Endothelial cell of umbilical vein (primary cell): ENCODE measurements around the gene ZFAND6. TPM values are rescaled to one million over a fixed set of nuclear protein-coding genes. Genes with fewer than 3 reads are reported as not detected.
A peak's percentile ranks its signal among the peaks of the same experiment; 100 is the strongest.

Experiments
- BruUV-seq: library from RNA; stranded (reverse); fragments of 400-500 nt; replicated peaks from 2 replicates; lab custom pipeline; 2021; lab: Mats Ljungman, UMichigan
- CTCF ChIA-PET: fragments of 300-600, 350-600 bp; sonication (Branson Sonifier 250); formaldehyde crosslinking; loops from one replicate; lab custom pipeline; 2021; ENCODE audit warnings: antibody characterized with exemption, inconsistent platforms; lab: Charles Lee
- POLR2A ChIA-PET: fragments of 300-600, 350-600 bp; sonication (Branson Sonifier 250); formaldehyde crosslinking; loops from one replicate; lab custom pipeline; 2021; ENCODE audit warnings: antibody characterized with exemption, inconsistent platforms; lab: Charles Lee
- DNase-seq: peaks from one replicate; pipeline ENCODE4 v3.0.0-alpha.2; 2011; ENCODE audit warnings: low read depth, low spot score
- FAIRE-seq: peaks from 2 replicates; lab custom pipeline; 2011; peaks lifted over from hg19 to GRCh38; lab: Jason Lieb, UNC
- H2AFZ ChIP-seq: 2 replicates; pipeline ENCODE4 v1.6.0; 2012; ENCODE audit warnings: low read depth, low read length, control low read depth, inconsistent platforms
- H3K27ac ChIP-seq: 2 replicates; pipeline ENCODE4 v1.5.1; 2011; ENCODE audit warnings: low read depth, mild to moderate bottlenecking, control low read depth, low read length, moderate library complexity; ENCODE audit not compliant: insufficient read depth
- H3K27me3 ChIP-seq, 2 experiments: 2 replicates each; pipeline versions ENCODE4 v1.6.0 to v1.6.1; 2011; ENCODE audit warnings: low read length in 2 of 2, mixed read lengths in 1 of 2; ENCODE audit not compliant: control insufficient read depth in 2 of 2, insufficient read depth in 2 of 2
- H3K36me3 ChIP-seq, 2 experiments: 2 replicates in 1 of 2; 3 replicates in 1 of 2; pipeline ENCODE4 v1.5.1; 2011; ENCODE audit warnings: low read length in 2 of 2, mild to moderate bottlenecking in 1 of 2, moderate library complexity in 1 of 2; ENCODE audit not compliant: control insufficient read depth in 2 of 2, insufficient read depth in 2 of 2; ENCODE audit errors: extremely low read depth in 1 of 2
- H3K4me1 ChIP-seq: 3 replicates; pipeline ENCODE4 v1.5.1; 2011; ENCODE audit warnings: mild to moderate bottlenecking, low read length; ENCODE audit not compliant: control insufficient read depth, insufficient read depth; ENCODE audit errors: extremely low read depth
- H3K4me2 ChIP-seq: 2 replicates; pipeline ENCODE4 v1.6.1; 2011; ENCODE audit warnings: low read length, control low read depth, mixed read lengths; ENCODE audit not compliant: insufficient read depth
- H3K4me3 ChIP-seq, 3 experiments: fragments of 200-600 bp in 1 of 3; sonication (generic), shearing (Covaris generic) in 1 of 3; replicated peaks in 1 of 3; 2 replicates each; pipeline ENCODE4 v1.5.1; 2011 to 2016; ENCODE audit warnings: control low read depth in 3 of 3, low read length in 3 of 3, mild to moderate bottlenecking in 2 of 3, inconsistent platforms in 1 of 3, low read depth in 1 of 3, moderate library complexity in 1 of 3; ENCODE audit not compliant: insufficient read depth in 1 of 3
- H3K79me2 ChIP-seq: 2 replicates; pipeline ENCODE4 v1.6.0; 2012; ENCODE audit warnings: low read length, inconsistent platforms; ENCODE audit not compliant: control insufficient read depth, insufficient read depth
- H3K9ac ChIP-seq: replicated peaks from 2 replicates; pipeline ENCODE3; 2011; ENCODE audit warnings: low read length, control low read depth; ENCODE audit not compliant: insufficient read depth; ENCODE audit errors: extremely low read depth
- H3K9me1 ChIP-seq: replicated peaks from 3 replicates; pipeline ENCODE4 v1.6.0; 2011; ENCODE audit warnings: mild to moderate bottlenecking, low read length; ENCODE audit not compliant: control insufficient read depth, insufficient read depth; ENCODE audit errors: extremely low read depth
- H3K9me3 ChIP-seq: replicated peaks from 2 replicates; pipeline ENCODE4 v1.5.1; 2012; ENCODE audit warnings: low read length, inconsistent platforms; ENCODE audit not compliant: control insufficient read depth, insufficient read depth
- H4K20me1 ChIP-seq: replicated peaks from 2 replicates; pipeline ENCODE3; 2011; ENCODE audit warnings: mild to moderate bottlenecking, low read length; ENCODE audit not compliant: control insufficient read depth, insufficient read depth; ENCODE audit errors: extremely low read depth
- CTCF ChIP-seq, 2 donors: IDR thresholded peaks; 1 replicate in 1 of 2; 2 replicates in 1 of 2; pipeline ENCODE4 v1.5.1; 2011; ENCODE audit warnings: low read length in 2 of 2, mild to moderate bottlenecking in 2 of 2, moderate library complexity in 2 of 2, control low read depth in 1 of 2, inconsistent platforms in 1 of 2, low read depth in 1 of 2; ENCODE audit not compliant: insufficient read depth in 1 of 2; ENCODE audit errors: extremely low read depth in 1 of 2
- FOS ChIP-seq: IDR thresholded peaks from 2 replicates; pipeline ENCODE4 v1.6.1; 2011; ENCODE audit warnings: mild to moderate bottlenecking, low read length, moderate library complexity, borderline replicate concordance; ENCODE audit not compliant: insufficient read depth
- GATA2 ChIP-seq: IDR thresholded peaks from 2 replicates; pipeline ENCODE4 v1.7.0; 2011; ENCODE audit warnings: low read depth, mild to moderate bottlenecking, moderate library complexity, mixed read lengths, low read length; ENCODE audit not compliant: insufficient read length, insufficient read depth
- MYC ChIP-seq: IDR thresholded peaks from one replicate; pipeline ENCODE4 v1.6.1; 2011; ENCODE audit warnings: mild to moderate bottlenecking, low read depth, low read length
- POLR2AphosphoS5 ChIP-seq: IDR thresholded peaks from 2 replicates; pipeline ENCODE4 v1.6.1; 2012; ENCODE audit warnings: low read depth, mild to moderate bottlenecking, control low read depth, low read length, moderate library complexity; ENCODE audit not compliant: insufficient read depth
- dilution Hi-C: fragments of 300-500 bp; cut with MboI; formaldehyde crosslinking; loops from one replicate; pipeline ENCODE4 v1.15.0; 2019; ENCODE audit warnings: low sequenced_read_pairs; ENCODE audit not compliant: extremely low pct_ligation_motif_present
- intact Hi-C: fragments of 100-400 bp; cut with micrococcal nuclease; formaldehyde crosslinking; loops from one replicate; pipeline ENCODE4 v1.10.0; 2022
- polyA plus RNA-seq, 4 experiments: library from polyadenylated mRNA; depleted of rRNA in 3 of 4; stranded (reverse) in 3 of 4; unstranded in 1 of 4; fragments of >200 nt; gene quantifications; 2 replicates each; pipeline versions ENCODE4 v1.2.1 to v1.2.3, GENCODE V29; 2011 to 2012; ENCODE audit warnings: missing spikeins in 1 of 4
- total RNA-seq: library from RNA; stranded (reverse); gene quantifications from 2 replicates; pipeline ENCODE4 v1.2.3, GENCODE V29; 2021

The ZFAND6 gene
- total and polyA plus RNA-seq, 2 donors (not counting 3 experiments of a cell fraction or from before 2014, with no cell fraction given) = 50.3 to 97.9 TPM

GRCh38 chr15:80152896-80153876 is 93.7 kb downstream of the ZFAND6 start, which contains the start of gene FAH:
Gene FAH (plus strand): TSS chr15:80152999. CDS start chr15:80153055, 56 bp downstream.
- Histone ChIP-seq H4K20me1 (no peaks in the 10 kb centered on the region), H3K27me3 (peaks cover 0 to 2% of the 10 kb centered on the region in 2 experiments), H3K9ac (peak within 1 kb of the TSS; percentile 68), H3K36me3 (no peaks in the 10 kb centered on the region), H3K9me3 (no peaks in the 10 kb centered on the region), H3K4me2 (peak within 1 kb of the TSS; percentile 72), H3K9me1 (no peaks in the 10 kb centered on the region), H2AFZ (peak within 1 kb of the TSS; percentile 99), H3K4me3 (peak within 1 kb of the TSS; percentile 60 to 75 (median 69)), H3K4me1 (peaks cover 9% of the 10 kb centered on the region), H3K27ac (peak within 1 kb of the TSS; percentile 27), H3K79me2 (no peaks in the 10 kb centered on the region)
- ChIA-PET POLR2A (no interaction called here), CTCF (interaction anchor here (1.2 to 5.8 kb wide), 5 partner anchors 17 to 772 kb away, joined by 3 to 30 read pairs (median 5); no protein-coding TSS in a partner anchor)
- TF ChIP-seq GATA2 (no peak), FOS (no peak), MYC (no peak), POLR2AphosphoS5 (no peak), CTCF (IDR thresholded peaks at IDR 0.05; ENCODE audit: extremely low read depth in 1 of 2, insufficient read depth in 1 of 2, low read depth in 1 of 2, low read length in 2 of 2) (no peak)
- peak; percentile 74 for FAIRE-seq
- BruUV-seq = TSS peak; percentile 28
- intact Hi-C loops (loop anchor here (1.0 to 2.0 kb wide), 4 partner anchors 30 to 230 kb away; no protein-coding TSS in a partner anchor), dilution Hi-C loops (no loop called here)
- DNase-seq = peak; percentile 60
